HepG2 (cell line): ENCODE measurements around the gene NYAP2. TPM values are rescaled to one million over a fixed set of nuclear protein-coding genes. Genes with fewer than 3 reads are reported as not detected.

Experiments used
- ATAC-seq: fragments of 200-7000 bp; cut with Tn5 transposase; 3 replicates; pipeline ENCODE4 v1.9.1; 2020; ENCODE audit warnings: mild to moderate bottlenecking, moderate library complexity
- BruUV-seq: library from RNA; stranded (reverse); fragments of 400-500 nt; replicated peaks from 2 replicates; lab custom pipeline; 2021; lab: Mats Ljungman, UMichigan
- CTCF ChIA-PET: fragments of 300-600 bp; formaldehyde crosslinking; extraction: SDS; loops from one replicate; lab custom pipeline; 2021; ENCODE audit warnings: low total read pairs, inconsistent platforms, low intra/inter-chr PET ratio; lab: Yijun Ruan, JAX
- POLR2A ChIA-PET: fragments of 350-600 bp; sonication (Branson Sonifier 250); formaldehyde crosslinking; loops from one replicate; lab custom pipeline; 2020; ENCODE audit warnings: antibody characterized with exemption, inconsistent platforms; lab: Yijun Ruan, JAX
- DNase-seq: peaks from one replicate; pipeline ENCODE4 v3.0.0-alpha.2; 2015; ENCODE audit warnings: low spot score
- FAIRE-seq: peaks from 3 replicates; lab custom pipeline; 2011; peaks lifted over from hg19 to GRCh38; lab: Jason Lieb, UNC
- H2AFZ ChIP-seq: one replicate; pipeline ENCODE4 v1.6.1; 2011; ENCODE audit warnings: low read length, inconsistent platforms
- H3K27ac ChIP-seq: fragments of 300-600 bp; 3 replicates; pipeline ENCODE4 v1.8.0; 2011; ENCODE audit warnings: mixed run types, mild to moderate bottlenecking, mixed read lengths, low read length, inconsistent platforms; ENCODE audit not compliant: insufficient read depth; ENCODE audit errors: extremely low read length
- H3K27me3 ChIP-seq, 2 experiments: fragments of 200-600 bp in 1 of 2; 2 replicates in 1 of 2; 3 replicates in 1 of 2; pipeline versions ENCODE4 v1.6.0 to v1.8.0; 2011; ENCODE audit warnings: low read length in 2 of 2, mild to moderate bottlenecking in 2 of 2, moderate library complexity in 2 of 2, inconsistent platforms in 1 of 2; ENCODE audit not compliant: insufficient read depth in 2 of 2, control insufficient read depth in 1 of 2
- H3K36me3 ChIP-seq, 2 experiments: fragments of 200-600 bp in 1 of 2; replicated peaks in 1 of 2; 2 replicates in 1 of 2; 3 replicates in 1 of 2; pipeline versions ENCODE4 v1.5.1 to v1.8.0; 2011; ENCODE audit warnings: low read length in 2 of 2, inconsistent platforms in 1 of 2; ENCODE audit not compliant: insufficient read depth in 2 of 2, control insufficient read depth in 1 of 2
- H3K4me1 ChIP-seq: 2 replicates; pipeline ENCODE4 v1.5.1; 2012; ENCODE audit warnings: low read length, inconsistent platforms; ENCODE audit not compliant: insufficient read depth
- H3K4me2 ChIP-seq: 2 replicates; pipeline ENCODE4 v1.6.0; 2011; ENCODE audit warnings: low read depth, low read length, inconsistent platforms
- H3K4me3 ChIP-seq, 3 experiments: fragments of 200-600 bp in 1 of 3; sonication (generic), shearing (Covaris generic) in 1 of 3; replicated peaks in 1 of 3; 2 replicates each; pipeline ENCODE4 v1.5.1; 2011 to 2016; ENCODE audit warnings: low read length in 3 of 3, inconsistent platforms in 2 of 3, low read depth in 2 of 3, mild to moderate bottlenecking in 2 of 3, control low read depth in 1 of 3, mixed read lengths in 1 of 3; ENCODE audit not compliant: insufficient read depth in 1 of 3
- H3K79me2 ChIP-seq: one replicate; pipeline ENCODE4 v1.6.1; 2011; ENCODE audit warnings: low read length, inconsistent platforms; ENCODE audit not compliant: insufficient read depth
- H3K9ac ChIP-seq: 2 replicates; pipeline ENCODE4 v1.6.0; 2011; ENCODE audit warnings: mild to moderate bottlenecking, low read depth, low read length, inconsistent platforms; ENCODE audit not compliant: insufficient read depth
- H3K9me3 ChIP-seq: 2 replicates; pipeline ENCODE4 v1.5.1; 2012; ENCODE audit warnings: mild to moderate bottlenecking, low read length
- H4K20me1 ChIP-seq: 2 replicates; pipeline ENCODE4 v1.6.0; 2011; ENCODE audit warnings: inconsistent platforms, mild to moderate bottlenecking, low read length, moderate library complexity; ENCODE audit not compliant: insufficient read depth
- MLX ChIP-seq: IDR thresholded peaks from 2 replicates; pipeline ENCODE4 v1.6.1; 2016
- SMAD9 ChIP-seq: sonication (generic); formaldehyde crosslinking; IDR thresholded peaks from 2 replicates; pipeline ENCODE4 v1.5.1; 2020; ENCODE audit warnings: mild to moderate bottlenecking, missing genetic modification reagents
- SOX6 ChIP-seq, 2 experiments: fragments of 450-650 bp in 1 of 2; sonication (generic) in 1 of 2; formaldehyde crosslinking in 1 of 2; IDR thresholded peaks; 2 replicates each; pipeline versions ENCODE4 v1.4.0 to v1.6.1; 2017 to 2020; ENCODE audit warnings: antibody characterized with exemption in 1 of 2, mild to moderate bottlenecking in 1 of 2, missing genetic modification reagents in 1 of 2
- WGBS: methylation state at CpG from one replicate; pipeline ENCODE4 v1.1.6; 2017; ENCODE audit warnings: low lambda C conversion rate; 5-methylcytosine and 5-hydroxymethylcytosine counted together
- in situ Hi-C: cut with HindIII; loops from 2 replicates; pipeline ENCODE4 v1.10.0; 2017; ENCODE audit warnings: low pct_unique_long_range_greater_than_20kb; ENCODE audit not compliant: extremely low pct_ligation_motif_present
- intact Hi-C: fragments of 100-400 bp; cut with micrococcal nuclease; formaldehyde crosslinking; loops from one replicate; pipeline ENCODE4 v1.10.0; 2022; ENCODE audit not compliant: unreplicated experiment
- polyA plus RNA-seq, 8 experiments: library from polyadenylated mRNA; depleted of rRNA in 3 of 8; stranded (reverse) in 7 of 8; unstranded in 1 of 8; fragments of >200 nt; fragmentation: Illumina TruSeq in 4 of 8; extraction: Trizol in 4 of 8; gene quantifications; 2 replicates each; pipeline versions ENCODE4 v1.2.1 to v1.2.3, GENCODE V29; 2011 to 2016; ENCODE audit warnings: low read depth in 4 of 8, missing spikeins in 1 of 8, mixed read lengths in 1 of 8; ENCODE audit not compliant: insufficient read depth in 1 of 8
- total RNA-seq, 5 experiments: library from RNA; depleted of rRNA; stranded (reverse); fragments of >200 nt; fragmentation: Illumina TruSeq; extraction: Trizol; gene quantifications; 2 replicates each; pipeline ENCODE4 v1.2.3, GENCODE V29; 2016; ENCODE audit warnings: low read depth in 1 of 5

NYAP2 gene
- total and polyA plus RNA-seq, 2 of the 13 experiments (the other 11 are each of a cell fraction or from before 2014, with no cell fraction given), result not detected

- Histone ChIP-seq H3K79me2 (no peaks in the 10 kb centered on the region), H3K9ac (no peak overlapping the region), H3K9me3 (no peaks in the 10 kb centered on the region; the same call in 1 of the 2 replicates), H2AFZ (no peak overlapping the region), H3K27me3 (no peaks in the 10 kb centered on the region), H3K4me3 (no peak overlapping the region), H3K36me3 (no peaks in the 10 kb centered on the region), H4K20me1 (no peaks in the 10 kb centered on the region), H3K4me2 (no peak overlapping the region), H3K27ac (no peak overlapping the region), H3K4me1 (no peaks in the 10 kb centered on the region)
- FAIRE-seq, result no peak
- BruUV-seq, result no TSS peak
- CTCF ChIA-PET, result no interaction called here
- POLR2A ChIA-PET, result no interaction called here
- ATAC-seq, result no peak
- in situ Hi-C loops, result no loop called here
- TF ChIP-seq MLX (CRISPR knock-in tag) (no peak), SOX6 (IDR thresholded peaks at IDR 0.05) (no peak), SOX6 (CRISPR knock-in tag; IDR thresholded peaks at IDR 0.05) (no peak)
- TF ChIP-seq, all 625 proteins: peak for 0
- intact Hi-C loops, result no loop called here
- WGBS, result 18% methylated on average over 4 of the region's 4 CpGs
- no peak for DNase-seq
These were observed 17.9 kb upstream of the NYAP2 start for GRCh38 chr2:225381609-225382008.

- in situ Hi-C loops (no loop called here), intact Hi-C loops (no loop called here)
- Histone ChIP-seq H3K9ac (no peak overlapping the region), H3K36me3 (no peaks in the 10 kb centered on the region), H3K4me1 (no peaks in the 10 kb centered on the region), H3K27me3 (no peaks in the 10 kb centered on the region), H2AFZ (no peak overlapping the region), H3K9me3 (no peaks in the 10 kb centered on the region), H3K27ac (no peak overlapping the region), H3K4me2 (no peak overlapping the region), H3K79me2 (no peaks in the 10 kb centered on the region), H3K4me3 (no peak overlapping the region), H4K20me1 (no peaks in the 10 kb centered on the region)
- ChIA-PET CTCF (no interaction called here), POLR2A (no interaction called here)
- no peak for TF ChIP-seq SMAD9 (CRISPR knock-in tag)
- FAIRE-seq (no peak), DNase-seq (no peak), ATAC-seq (no peak)
- under 1% methylated on average over 2 of the region's 2 CpGs for WGBS
- no TSS peak for BruUV-seq
These were observed 1.1 kb upstream of the NYAP2 start for GRCh38 chr2:225398372-225398771.
